ENCODE data around the gene SEC24C.
A peak's percentile ranks its signal among the peaks of the same experiment; 100 is the strongest.
"Not testable (repeated sequence)": the region's sequence is repeated elsewhere in the genome, so short reads cannot be mapped to it uniquely, and the experiment has no call there.

Gene SEC24C, protein sequence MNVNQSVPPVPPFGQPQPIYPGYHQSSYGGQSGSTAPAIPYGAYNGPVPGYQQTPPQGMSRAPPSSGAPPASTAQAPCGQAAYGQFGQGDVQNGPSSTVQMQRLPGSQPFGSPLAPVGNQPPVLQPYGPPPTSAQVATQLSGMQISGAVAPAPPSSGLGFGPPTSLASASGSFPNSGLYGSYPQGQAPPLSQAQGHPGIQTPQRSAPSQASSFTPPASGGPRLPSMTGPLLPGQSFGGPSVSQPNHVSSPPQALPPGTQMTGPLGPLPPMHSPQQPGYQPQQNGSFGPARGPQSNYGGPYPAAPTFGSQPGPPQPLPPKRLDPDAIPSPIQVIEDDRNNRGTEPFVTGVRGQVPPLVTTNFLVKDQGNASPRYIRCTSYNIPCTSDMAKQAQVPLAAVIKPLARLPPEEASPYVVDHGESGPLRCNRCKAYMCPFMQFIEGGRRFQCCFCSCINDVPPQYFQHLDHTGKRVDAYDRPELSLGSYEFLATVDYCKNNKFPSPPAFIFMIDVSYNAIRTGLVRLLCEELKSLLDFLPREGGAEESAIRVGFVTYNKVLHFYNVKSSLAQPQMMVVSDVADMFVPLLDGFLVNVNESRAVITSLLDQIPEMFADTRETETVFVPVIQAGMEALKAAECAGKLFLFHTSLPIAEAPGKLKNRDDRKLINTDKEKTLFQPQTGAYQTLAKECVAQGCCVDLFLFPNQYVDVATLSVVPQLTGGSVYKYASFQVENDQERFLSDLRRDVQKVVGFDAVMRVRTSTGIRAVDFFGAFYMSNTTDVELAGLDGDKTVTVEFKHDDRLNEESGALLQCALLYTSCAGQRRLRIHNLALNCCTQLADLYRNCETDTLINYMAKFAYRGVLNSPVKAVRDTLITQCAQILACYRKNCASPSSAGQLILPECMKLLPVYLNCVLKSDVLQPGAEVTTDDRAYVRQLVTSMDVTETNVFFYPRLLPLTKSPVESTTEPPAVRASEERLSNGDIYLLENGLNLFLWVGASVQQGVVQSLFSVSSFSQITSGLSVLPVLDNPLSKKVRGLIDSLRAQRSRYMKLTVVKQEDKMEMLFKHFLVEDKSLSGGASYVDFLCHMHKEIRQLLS

GRCh38 chr10:73743905-73744663 is at the start of gene SEC24C:
Gene SEC24C (plus strand): TSS chr10:73744372. CDS start chr10:73746833, 2,461 bp downstream.
- peak; percentile 93 for DNase-seq

GRCh38 chr10:73695302-73695701 is 48.9 kb upstream of the SEC24C start:
- DNase-seq = not testable (repeated sequence)

GRCh38 chr10:73697675-73698159 is 46.5 kb upstream of the SEC24C start, which contains the start of gene AGAP5:
Gene AGAP5 (minus strand): TSS chr10:73698109. CDS start chr10:73697755, 354 bp downstream.
- DNase-seq = not testable (repeated sequence)

- not testable (repeated sequence) for DNase-seq
Observed at GRCh38 chr10:73698819-73699218, 45.4 kb upstream of the SEC24C start.

DNA sequence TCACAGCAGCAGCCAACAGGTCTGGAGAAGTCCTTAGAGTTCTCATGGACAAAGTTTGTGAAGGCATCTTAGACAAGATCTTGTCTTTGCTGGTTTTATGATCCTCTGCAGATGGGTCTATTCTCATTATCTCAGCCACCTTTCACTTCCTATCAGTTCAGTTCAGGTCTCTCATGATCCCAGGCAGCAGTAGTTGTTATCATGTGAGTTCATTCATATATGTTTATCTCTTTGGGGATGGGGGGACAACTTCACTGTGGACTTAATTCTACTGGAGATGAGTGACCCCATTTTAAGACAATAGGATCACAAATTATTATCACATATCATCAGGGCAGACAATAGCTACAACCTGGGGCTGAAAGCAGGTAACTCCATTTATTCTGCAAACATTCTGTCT is 40.2 kb upstream of the SEC24C start:
- not testable (repeated sequence) for DNase-seq

GRCh38 chr10:73705506-73706072 is 38.6 kb upstream of the SEC24C start:
- not testable (repeated sequence) for DNase-seq

- not testable (repeated sequence) for DNase-seq
Observed at GRCh38 chr10:73706488-73706887, 37.7 kb upstream of the SEC24C start.

- not testable (repeated sequence) for DNase-seq
Observed at GRCh38 chr10:73707628-73708027, 36.5 kb upstream of the SEC24C start.

DNA sequence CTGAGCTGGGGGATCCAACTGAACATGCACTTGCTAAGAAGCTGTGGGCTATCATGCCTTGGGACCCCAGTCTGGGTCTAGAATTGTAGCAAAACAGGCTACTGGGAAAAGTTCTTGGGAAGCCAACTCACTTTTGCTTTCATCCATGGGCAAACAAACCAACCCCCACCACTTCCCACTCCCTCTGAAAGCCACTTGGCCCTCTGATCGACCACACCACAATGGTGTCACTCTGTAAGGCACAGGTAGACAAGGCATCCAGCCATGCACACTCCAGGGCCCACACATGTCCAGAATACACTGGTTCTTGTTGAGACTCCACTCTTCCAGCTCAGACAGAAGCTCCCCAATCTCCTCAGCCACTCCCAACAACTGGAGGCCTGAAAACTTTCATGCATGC is 36.0 kb upstream of the SEC24C start:
- DNase-seq = not testable (repeated sequence)

DNA sequence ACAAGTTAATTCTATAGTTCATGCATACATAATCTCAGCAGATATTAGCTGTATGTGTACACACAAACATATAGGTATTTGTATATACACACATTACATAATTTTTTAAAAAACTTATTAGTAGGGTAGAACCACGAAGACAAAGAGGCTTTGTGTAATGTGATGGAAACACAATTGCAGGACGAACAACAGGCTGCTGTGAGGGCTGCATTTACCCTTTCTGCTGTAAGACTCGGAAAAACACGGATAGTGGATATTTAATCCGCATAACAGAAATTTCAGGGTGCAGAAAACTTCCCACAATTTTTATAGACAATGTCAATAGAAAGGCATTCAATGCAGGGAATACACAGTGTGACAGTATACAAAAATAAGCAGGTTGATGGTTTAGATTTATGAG is 32.5 kb upstream of the SEC24C start:
- not testable (repeated sequence) for DNase-seq

DNA sequence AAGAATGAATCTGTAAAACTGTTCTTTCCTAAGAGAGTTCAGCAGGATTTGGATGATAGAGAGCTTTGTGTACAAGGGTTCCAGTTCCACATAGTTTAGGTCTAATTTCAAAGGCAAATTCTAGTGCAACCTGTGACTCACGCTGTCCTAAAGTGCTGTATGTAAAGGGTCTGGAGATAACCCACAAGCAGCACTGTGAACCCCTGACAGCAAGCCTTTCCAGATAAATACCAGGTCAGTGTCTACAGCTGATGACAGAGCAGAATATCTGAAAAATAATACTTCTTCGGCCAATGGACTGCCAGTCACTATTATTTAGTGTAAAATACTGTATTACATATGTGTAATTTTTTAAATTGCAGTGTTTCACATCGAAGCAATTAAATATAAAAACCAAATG is 30.3 kb upstream of the SEC24C start:
- not testable (repeated sequence) for DNase-seq

GRCh38 chr10:73714483-73714882 is 29.7 kb upstream of the SEC24C start:
- not testable (repeated sequence) for DNase-seq

- not testable (repeated sequence) for DNase-seq
Observed at GRCh38 chr10:73715179-73716156, 28.7 kb upstream of the SEC24C start.

- DNase-seq = no peak
Observed at GRCh38 chr10:73716251-73716650, 27.9 kb upstream of the SEC24C start.

- DNase-seq = no peak
Observed at GRCh38 chr10:73717556-73717955, 26.6 kb upstream of the SEC24C start.

GRCh38 chr10:73720561-73720960 is 23.6 kb upstream of the SEC24C start:
- DNase-seq = not testable (repeated sequence)

- DNase-seq = no peak
Observed at GRCh38 chr10:73723516-73723915, 20.7 kb upstream of the SEC24C start.

GRCh38 chr10:73729781-73730152 is 14.4 kb upstream of the SEC24C start:
- DNase-seq = not testable (repeated sequence)

GRCh38 chr10:73730153-73730906 is 13.8 kb upstream of the SEC24C start:
- DNase-seq = peak; percentile 61
